Measurements from ENCODE around the gene ZDHHC7. TPM values are rescaled to one million over a fixed set of nuclear protein-coding genes. Genes with fewer than 3 reads are reported as not detected.

The ZDHHC7 gene
- total and polyA plus RNA-seq, 9 of the 15 experiments (the other 6 are each of a cell fraction or from before 2014, with no cell fraction given), result 1.7 to 49.7 (median 37.4) TPM

DNA sequence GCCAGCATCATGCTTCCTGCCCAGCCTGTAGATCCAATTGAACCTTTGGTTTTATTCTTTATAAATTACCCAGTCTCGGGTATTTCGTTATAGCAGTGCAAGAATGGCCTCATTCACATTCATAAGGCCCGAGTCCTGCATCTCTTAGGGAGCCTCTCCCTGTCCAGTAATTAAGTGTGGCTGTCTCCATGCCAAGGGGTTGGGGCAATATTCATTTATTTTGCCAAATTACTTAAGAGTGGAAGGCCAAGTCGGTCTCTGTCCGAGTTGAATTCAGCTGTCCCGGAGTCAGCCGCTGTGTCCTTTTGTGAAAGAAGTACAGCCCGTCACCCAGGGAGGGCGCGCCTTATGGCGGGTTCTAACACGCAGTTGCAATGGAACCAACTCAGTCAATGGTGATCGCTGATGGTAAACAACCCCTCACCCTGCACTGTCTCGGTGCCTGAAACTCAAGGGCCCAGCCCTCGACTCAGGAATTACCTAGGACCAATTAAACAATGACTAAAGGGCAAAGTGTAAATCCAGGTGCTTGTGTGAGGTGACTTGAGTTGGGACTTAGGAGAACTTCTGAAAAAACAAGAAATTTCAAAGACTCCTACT lies 38.5 kb upstream of the ZDHHC7 start (continued):
- TF ChIP-seq, protein P1, sequence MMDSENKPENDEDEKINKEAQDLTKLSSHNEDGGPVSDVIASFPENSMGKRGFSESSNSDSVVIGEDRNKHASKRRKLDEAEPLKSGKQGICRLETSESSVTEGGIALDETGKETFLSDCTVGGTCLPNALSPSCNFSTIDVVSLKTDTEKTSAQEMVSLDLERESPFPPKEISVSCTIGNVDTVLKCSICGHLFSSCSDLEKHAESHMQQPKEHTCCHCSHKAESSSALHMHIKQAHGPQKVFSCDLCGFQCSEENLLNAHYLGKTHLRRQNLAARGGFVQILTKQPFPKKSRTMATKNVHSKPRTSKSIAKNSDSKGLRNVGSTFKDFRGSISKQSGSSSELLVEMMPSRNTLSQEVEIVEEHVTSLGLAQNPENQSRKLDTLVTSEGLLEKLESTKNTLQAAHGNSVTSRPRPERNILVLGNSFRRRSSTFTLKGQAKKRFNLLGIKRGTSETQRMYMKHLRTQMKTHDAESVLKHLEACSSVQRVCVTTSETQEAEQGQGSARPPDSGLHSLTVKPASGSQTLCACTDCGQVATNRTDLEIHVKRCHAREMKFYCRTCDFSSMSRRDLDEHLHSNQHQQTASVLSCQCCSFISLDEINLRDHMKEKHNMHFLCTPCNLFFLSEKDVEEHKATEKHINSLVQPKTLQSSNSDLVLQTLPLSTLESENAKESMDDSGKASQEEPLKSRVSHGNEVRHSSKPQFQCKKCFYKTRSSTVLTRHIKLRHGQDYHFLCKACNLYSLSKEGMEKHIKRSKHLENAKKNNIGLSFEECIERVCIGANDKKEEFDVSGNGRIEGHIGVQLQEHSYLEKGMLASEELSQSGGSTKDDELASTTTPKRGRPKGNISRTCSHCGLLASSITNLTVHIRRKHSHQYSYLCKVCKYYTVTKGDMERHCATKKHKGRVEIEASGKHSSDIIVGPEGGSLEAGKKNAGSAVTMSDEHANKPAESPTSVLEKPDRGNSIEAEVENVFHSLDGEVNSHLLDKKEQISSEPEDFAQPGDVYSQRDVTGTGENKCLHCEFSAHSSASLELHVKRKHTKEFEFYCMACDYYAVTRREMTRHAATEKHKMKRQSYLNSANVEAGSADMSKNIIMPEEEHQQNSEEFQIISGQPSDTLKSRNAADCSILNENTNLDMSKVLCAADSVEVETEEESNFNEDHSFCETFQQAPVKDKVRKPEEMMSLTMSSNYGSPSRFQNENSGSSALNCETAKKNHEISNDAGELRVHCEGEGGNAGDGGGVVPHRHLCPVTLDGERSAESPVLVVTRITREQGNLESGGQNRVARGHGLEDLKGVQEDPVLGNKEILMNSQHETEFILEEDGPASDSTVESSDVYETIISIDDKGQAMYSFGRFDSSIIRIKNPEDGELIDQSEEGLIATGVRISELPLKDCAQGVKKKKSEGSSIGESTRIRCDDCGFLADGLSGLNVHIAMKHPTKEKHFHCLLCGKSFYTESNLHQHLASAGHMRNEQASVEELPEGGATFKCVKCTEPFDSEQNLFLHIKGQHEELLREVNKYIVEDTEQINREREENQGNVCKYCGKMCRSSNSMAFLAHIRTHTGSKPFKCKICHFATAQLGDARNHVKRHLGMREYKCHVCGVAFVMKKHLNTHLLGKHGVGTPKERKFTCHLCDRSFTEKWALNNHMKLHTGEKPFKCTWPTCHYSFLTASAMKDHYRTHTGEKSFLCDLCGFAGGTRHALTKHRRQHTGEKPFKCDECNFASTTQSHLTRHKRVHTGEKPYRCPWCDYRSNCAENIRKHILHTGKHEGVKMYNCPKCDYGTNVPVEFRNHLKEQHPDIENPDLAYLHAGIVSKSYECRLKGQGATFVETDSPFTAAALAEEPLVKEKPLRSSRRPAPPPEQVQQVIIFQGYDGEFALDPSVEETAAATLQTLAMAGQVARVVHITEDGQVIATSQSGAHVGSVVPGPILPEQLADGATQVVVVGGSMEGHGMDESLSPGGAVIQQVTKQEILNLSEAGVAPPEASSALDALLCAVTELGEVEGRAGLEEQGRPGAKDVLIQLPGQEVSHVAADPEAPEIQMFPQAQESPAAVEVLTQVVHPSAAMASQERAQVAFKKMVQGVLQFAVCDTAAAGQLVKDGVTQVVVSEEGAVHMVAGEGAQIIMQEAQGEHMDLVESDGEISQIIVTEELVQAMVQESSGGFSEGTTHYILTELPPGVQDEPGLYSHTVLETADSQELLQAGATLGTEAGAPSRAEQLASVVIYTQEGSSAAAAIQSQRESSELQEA (IDR thresholded peaks at IDR 0.05; ENCODE audit: low read depth), result no peak
- TF ChIP-seq, protein P2, sequence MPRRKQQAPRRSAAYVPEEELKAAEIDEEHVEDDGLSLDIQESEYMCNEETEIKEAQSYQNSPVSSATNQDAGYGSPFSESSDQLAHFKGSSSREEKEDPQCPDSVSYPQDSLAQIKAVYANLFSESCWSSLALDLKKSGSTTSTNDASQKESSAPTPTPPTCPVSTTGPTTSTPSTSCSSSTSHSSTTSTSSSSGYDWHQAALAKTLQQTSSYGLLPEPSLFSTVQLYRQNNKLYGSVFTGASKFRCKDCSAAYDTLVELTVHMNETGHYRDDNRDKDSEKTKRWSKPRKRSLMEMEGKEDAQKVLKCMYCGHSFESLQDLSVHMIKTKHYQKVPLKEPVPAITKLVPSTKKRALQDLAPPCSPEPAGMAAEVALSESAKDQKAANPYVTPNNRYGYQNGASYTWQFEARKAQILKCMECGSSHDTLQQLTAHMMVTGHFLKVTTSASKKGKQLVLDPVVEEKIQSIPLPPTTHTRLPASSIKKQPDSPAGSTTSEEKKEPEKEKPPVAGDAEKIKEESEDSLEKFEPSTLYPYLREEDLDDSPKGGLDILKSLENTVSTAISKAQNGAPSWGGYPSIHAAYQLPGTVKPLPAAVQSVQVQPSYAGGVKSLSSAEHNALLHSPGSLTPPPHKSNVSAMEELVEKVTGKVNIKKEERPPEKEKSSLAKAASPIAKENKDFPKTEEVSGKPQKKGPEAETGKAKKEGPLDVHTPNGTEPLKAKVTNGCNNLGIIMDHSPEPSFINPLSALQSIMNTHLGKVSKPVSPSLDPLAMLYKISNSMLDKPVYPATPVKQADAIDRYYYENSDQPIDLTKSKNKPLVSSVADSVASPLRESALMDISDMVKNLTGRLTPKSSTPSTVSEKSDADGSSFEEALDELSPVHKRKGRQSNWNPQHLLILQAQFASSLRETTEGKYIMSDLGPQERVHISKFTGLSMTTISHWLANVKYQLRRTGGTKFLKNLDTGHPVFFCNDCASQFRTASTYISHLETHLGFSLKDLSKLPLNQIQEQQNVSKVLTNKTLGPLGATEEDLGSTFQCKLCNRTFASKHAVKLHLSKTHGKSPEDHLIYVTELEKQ (CRISPR knock-in tag; IDR thresholded peaks at IDR 0.05), result no peak
- TF ChIP-seq POLR2G (IDR thresholded peaks at IDR 0.05; ENCODE audit: low read depth, low read length), result no peak
- TF ChIP-seq, protein P3, sequence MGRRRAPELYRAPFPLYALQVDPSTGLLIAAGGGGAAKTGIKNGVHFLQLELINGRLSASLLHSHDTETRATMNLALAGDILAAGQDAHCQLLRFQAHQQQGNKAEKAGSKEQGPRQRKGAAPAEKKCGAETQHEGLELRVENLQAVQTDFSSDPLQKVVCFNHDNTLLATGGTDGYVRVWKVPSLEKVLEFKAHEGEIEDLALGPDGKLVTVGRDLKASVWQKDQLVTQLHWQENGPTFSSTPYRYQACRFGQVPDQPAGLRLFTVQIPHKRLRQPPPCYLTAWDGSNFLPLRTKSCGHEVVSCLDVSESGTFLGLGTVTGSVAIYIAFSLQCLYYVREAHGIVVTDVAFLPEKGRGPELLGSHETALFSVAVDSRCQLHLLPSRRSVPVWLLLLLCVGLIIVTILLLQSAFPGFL (CRISPR knock-in tag; IDR thresholded peaks at IDR 0.05), result no peak
- TF ChIP-seq NELFE (IDR thresholded peaks at IDR 0.05; ENCODE audit: insufficient read depth, insufficient read length), result no peak
- no peak for TF ChIP-seq JUN (IDR thresholded peaks at IDR 0.05; ENCODE audit: borderline replicate concordance, low read depth, low read length)
- TF ChIP-seq JUN (CRISPR knock-in tag; IDR thresholded peaks at IDR 0.05; ENCODE audit: borderline replicate concordance), result no peak
- TF ChIP-seq ZFP1 (CRISPR knock-in tag; IDR thresholded peaks at IDR 0.05), result no peak
- TF ChIP-seq, protein P4, sequence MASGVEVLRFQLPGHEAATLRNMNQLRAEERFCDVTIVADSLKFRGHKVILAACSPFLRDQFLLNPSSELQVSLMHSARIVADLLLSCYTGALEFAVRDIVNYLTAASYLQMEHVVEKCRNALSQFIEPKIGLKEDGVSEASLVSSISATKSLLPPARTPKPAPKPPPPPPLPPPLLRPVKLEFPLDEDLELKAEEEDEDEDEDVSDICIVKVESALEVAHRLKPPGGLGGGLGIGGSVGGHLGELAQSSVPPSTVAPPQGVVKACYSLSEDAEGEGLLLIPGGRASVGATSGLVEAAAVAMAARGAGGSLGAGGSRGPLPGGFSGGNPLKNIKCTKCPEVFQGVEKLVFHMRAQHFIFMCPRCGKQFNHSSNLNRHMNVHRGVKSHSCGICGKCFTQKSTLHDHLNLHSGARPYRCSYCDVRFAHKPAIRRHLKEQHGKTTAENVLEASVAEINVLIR (CRISPR knock-in tag; IDR thresholded peaks at IDR 0.05), result no peak
- TF ChIP-seq, protein P5, sequence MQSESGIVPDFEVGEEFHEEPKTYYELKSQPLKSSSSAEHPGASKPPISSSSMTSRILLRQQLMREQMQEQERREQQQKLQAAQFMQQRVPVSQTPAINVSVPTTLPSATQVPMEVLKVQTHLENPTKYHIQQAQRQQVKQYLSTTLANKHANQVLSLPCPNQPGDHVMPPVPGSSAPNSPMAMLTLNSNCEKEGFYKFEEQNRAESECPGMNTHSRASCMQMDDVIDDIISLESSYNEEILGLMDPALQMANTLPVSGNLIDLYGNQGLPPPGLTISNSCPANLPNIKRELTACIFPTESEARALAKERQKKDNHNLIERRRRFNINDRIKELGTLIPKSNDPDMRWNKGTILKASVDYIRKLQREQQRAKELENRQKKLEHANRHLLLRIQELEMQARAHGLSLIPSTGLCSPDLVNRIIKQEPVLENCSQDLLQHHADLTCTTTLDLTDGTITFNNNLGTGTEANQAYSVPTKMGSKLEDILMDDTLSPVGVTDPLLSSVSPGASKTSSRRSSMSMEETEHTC (IDR thresholded peaks at IDR 0.05), result no peak
- 0 out of 2 replicates have a peak, but pooled peaks have one; percentile 43 for TF ChIP-seq ZNF644 (tag; IDR thresholded peaks at IDR 0.05; ENCODE audit: low read depth)

Data from K562 (cell line).